Type B pancreatic cell (in vitro differentiated cells): ENCODE results near the gene NCDN. TPM values are rescaled to one million over a fixed set of nuclear protein-coding genes. Genes with fewer than 3 reads are reported as not detected.
A peak's percentile ranks its signal among the peaks of the same experiment; 100 is the strongest.

Experiments
- DNase-seq: peaks from one replicate; pipeline ENCODE4 v3.0.0; 2021; ENCODE audit warnings: mixed read lengths; ENCODE audit not compliant: unreplicated experiment; ENCODE audit errors: extremely low spot score
- H3K27ac Mint-ChIP-seq: 2 replicates; pipeline ENCODE4 v1.8.0; 2021; ENCODE audit warnings: mild to moderate bottlenecking, mixed read lengths
- H3K27me3 Mint-ChIP-seq: 2 replicates; pipeline ENCODE4 v1.8.0; 2021; ENCODE audit warnings: mixed read lengths
- H3K36me3 Mint-ChIP-seq: 2 replicates; pipeline ENCODE4 v1.8.0; 2021; ENCODE audit warnings: mixed read lengths
- H3K4me1 Mint-ChIP-seq: one replicate; pipeline ENCODE4 v1.8.0; 2021; ENCODE audit warnings: mixed read lengths; ENCODE audit not compliant: unreplicated experiment
- H3K4me3 Mint-ChIP-seq: 2 replicates; pipeline ENCODE4 v1.8.0; 2021; ENCODE audit warnings: mild to moderate bottlenecking, mixed read lengths
- H3K9me3 Mint-ChIP-seq: 2 replicates; pipeline ENCODE4 v1.8.0; 2021; ENCODE audit warnings: mixed read lengths
- CTCF ChIP-seq: fragments of 200-600 bp; sonication (generic); conservative IDR thresholded peaks from 2 replicates; pipeline ENCODE4 v1.5.0; 2021; ENCODE audit warnings: antibody characterized with exemption, mild to moderate bottlenecking
- total RNA-seq: library from RNA; stranded (reverse); gene quantifications from 2 replicates; pipeline ENCODE4 v1.2.1, GENCODE V29; 2021; ENCODE audit warnings: low replicate concordance

The NCDN gene
- total RNA-seq, 1 donor from 2014 or later, result 27.2 TPM

- no peaks in the 10 kb centered on the region for H3K9me3 Mint-ChIP-seq
- peaks cover 36% of the 10 kb centered on the region for H3K4me1 Mint-ChIP-seq
- no peaks in the 10 kb centered on the region for H3K27me3 Mint-ChIP-seq
- no peaks in the 10 kb centered on the region for H3K36me3 Mint-ChIP-seq
- H3K27ac Mint-ChIP-seq, result peak overlapping the region; percentile 91
- TF ChIP-seq CTCF, result no peak
- H3K4me3 Mint-ChIP-seq, result peak overlapping the region; percentile 97
- DNase-seq, result no peak
Observed at GRCh38 chr1:35558374-35559316, 1.0 kb downstream of the NCDN start.

GRCh38 chr1:35559317-35559944, 1.8 kb downstream of the NCDN start:
- TF ChIP-seq CTCF, result no peak
- Mint-ChIP-seq H3K4me1 (peaks cover 36% of the 10 kb centered on the region), H3K36me3 (peaks cover under 1% of the 10 kb centered on the region), H3K27me3 (no peaks in the 10 kb centered on the region), H3K4me3 (peak overlapping the region; percentile 74), H3K27ac (peak overlapping the region; percentile 34), H3K9me3 (no peaks in the 10 kb centered on the region)
- no peak for DNase-seq

- no peak for TF ChIP-seq CTCF
- Mint-ChIP-seq H3K36me3 (peaks cover 5% of the 10 kb centered on the region), H3K4me3 (no peak overlapping the region), H3K27me3 (no peaks in the 10 kb centered on the region), H3K4me1 (peaks cover 27% of the 10 kb centered on the region), H3K27ac (no peak overlapping the region), H3K9me3 (no peaks in the 10 kb centered on the region)
- no peak for DNase-seq
Observed at GRCh38 chr1:35560256-35561225, 2.9 kb downstream of the NCDN start.

GRCh38 chr1:35561297-35561971, 3.8 kb downstream of the NCDN start:
- H3K9me3 Mint-ChIP-seq, result no peaks in the 10 kb centered on the region
- DNase-seq, result no peak
- peak overlapping the region; percentile 9 for H3K27ac Mint-ChIP-seq
- peaks cover 18% of the 10 kb centered on the region for H3K4me1 Mint-ChIP-seq
- no peak for TF ChIP-seq CTCF
- H3K36me3 Mint-ChIP-seq, result peaks cover 5% of the 10 kb centered on the region
- no peaks in the 10 kb centered on the region for H3K27me3 Mint-ChIP-seq
- peak overlapping the region; percentile 55 for H3K4me3 Mint-ChIP-seq
